PC-3 (cell line): ENCODE results near the gene FICD.

Experiments used
- CTCF ChIP-seq: fragments of 300-600 bp; sonication (generic); conservative IDR thresholded peaks from 2 replicates; pipeline ENCODE4 v1.5.1; 2017; ENCODE audit warnings: antibody characterized with exemption, low read depth, mild to moderate bottlenecking, low read length
- EZH2phosphoT487 ChIP-seq: fragments of 300-600 bp; sonication (generic); IDR thresholded peaks from 2 replicates; pipeline ENCODE4 v1.6.1; 2018; ENCODE audit warnings: mild to moderate bottlenecking, antibody characterized with exemption, low read length, borderline replicate concordance

- TF ChIP-seq CTCF, result no peak
- no peak for TF ChIP-seq EZH2phosphoT487
Observed at GRCh38 chr12:108565976-108566375, 50.9 kb downstream of the FICD start.
